HG03196 (cell line): ENCODE measurements around the gene ZBTB46.
"Not testable (repeated sequence)": the region's sequence is repeated elsewhere in the genome, so short reads cannot be mapped to it uniquely, and the experiment has no call there.

Experiments
- ATAC-seq: cut with Tn5 transposase; IDR thresholded peaks from one replicate; pipeline ENCODE4 v1.9.1; 2021; ENCODE audit not compliant: unreplicated experiment

Gene ZBTB46

DNA sequence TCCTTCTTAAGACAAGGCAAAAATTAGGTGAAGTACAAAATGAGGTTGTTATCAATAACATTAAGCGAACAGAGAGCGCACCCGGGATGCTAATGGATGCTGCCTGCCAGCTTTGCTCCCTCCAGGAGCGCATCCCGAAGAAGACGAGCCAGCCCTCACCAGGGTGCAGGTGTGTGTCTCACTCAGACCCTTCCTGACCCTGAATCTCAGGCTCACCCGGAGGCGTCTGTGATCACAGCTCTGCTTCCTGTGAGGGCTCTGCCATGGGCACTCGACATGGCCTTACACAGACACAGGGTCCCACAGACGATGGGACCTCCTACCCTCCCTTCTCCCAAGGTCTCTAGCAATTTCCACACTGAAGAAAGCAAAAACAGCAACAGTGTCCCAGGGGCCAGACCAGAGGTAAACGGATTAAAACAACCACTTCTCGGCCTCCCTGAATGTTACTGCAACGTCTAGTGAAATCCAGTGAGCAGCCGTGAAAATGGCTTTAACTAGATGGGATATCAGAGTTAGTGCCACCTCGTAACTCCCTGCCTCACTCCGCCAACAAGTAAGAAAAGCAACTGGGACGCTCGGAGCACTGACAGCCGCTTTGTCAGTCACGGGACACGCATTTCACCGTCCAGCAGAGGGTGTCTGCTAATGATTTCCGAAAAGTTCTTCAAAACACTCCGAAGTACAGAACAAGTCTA is 11.7 kb downstream of the ZBTB46 start:
- no peak for ATAC-seq

- ATAC-seq: no peak
Measured at GRCh38 chr20:63815615-63816253, 15.3 kb downstream of the ZBTB46 start.

- no peak for ATAC-seq
Measured at GRCh38 chr20:63814891-63815614, 16.0 kb downstream of the ZBTB46 start.

DNA sequence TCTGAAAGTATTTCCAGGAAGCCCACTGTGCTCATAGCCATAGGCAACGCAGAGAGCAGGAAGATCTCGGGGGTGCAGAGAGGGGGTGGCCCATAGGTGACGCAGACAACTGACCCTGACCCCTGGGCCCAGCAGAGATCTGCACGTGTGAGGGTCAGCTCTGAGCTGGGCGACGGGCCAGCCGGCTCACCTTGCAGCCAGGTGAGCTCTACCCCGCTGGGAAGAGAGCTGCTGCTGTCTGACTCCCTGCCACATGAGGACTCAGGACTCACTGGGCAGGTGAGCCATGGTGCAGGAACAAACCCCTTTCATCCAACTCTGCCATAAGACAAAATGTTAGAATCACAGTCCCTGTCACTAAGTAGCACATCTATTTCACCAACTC is 19.6 kb downstream of the ZBTB46 start:
- no peak for ATAC-seq

GRCh38 chr20:63810730-63811490 is 20.2 kb downstream of the ZBTB46 start:
- ATAC-seq: no peak

- ATAC-seq: no peak
Measured at GRCh38 chr20:63809856-63810255, 21.2 kb downstream of the ZBTB46 start.

- no peak for ATAC-seq
Measured at GRCh38 chr20:63808964-63809674, 21.9 kb downstream of the ZBTB46 start.

DNA sequence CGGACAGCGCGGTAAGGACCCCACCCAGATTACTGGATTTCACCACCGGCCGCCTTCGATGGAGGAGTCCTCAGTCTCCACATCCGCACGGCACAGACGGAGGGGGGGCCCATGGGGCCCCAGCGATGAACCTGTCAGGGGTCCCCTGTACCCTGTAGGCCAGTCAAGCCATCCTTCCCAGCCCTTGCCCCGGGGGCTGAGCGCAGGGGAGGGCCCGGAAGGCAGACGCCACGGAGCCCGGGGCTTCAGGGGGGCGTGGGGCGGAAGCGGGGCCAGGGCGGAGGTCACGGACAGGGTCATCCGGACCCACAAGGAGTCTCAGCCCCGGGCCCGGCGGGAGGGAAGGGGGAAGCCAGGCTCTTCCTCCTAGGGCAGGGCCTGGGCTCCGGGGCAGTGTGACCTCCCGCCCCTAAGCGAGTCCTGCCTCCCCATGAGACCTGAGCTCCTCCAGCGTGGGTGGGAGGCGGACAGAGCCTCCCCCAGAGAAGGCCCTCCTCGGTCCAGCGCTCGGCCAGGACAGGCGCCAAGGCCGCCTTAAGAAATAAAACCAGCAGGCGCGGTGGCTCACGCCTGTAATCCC is 22.8 kb downstream of the ZBTB46 start:
- ATAC-seq: no peak

GRCh38 chr20:63807654-63808053 is 23.4 kb downstream of the ZBTB46 start:
- no peak for ATAC-seq

- no peak for ATAC-seq
Measured at GRCh38 chr20:63804308-63804636, 26.8 kb downstream of the ZBTB46 start.

DNA sequence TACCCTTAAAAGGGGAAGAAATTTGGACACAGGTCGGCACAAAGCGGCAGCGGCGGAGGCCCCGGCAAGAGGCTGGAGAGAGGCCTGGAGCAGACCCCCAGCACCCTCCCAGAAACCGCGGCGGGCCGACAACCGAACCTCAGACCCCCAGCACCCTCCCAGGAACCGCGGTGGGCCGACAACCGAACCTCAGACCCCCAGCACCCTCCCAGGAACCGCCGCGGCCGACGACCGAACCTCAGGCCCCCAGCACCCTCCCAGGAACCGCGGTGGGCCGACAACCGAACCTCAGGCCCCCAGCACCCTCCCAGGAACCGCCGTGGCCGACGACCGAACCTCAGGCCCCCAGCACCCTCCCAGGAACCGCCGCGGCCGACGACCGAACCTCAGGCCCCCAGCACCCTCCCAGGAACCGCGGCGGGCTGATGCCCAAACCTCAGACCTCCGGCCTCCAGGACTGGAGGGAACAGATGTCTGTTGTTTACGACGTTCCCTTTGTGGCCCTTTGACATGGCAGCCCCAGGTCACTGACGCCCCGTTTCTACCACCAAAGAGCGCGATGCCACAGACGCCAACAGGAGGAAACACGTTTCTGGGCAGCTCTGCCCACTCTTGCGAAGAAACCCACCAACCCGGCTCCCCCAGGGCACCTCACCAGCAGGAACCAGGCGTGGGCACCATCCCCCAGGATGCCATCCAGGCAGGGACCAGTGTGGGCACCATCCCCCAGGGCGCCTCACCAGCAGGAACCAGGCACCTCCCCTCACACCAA is 28.4 kb downstream of the ZBTB46 start:
- no peak for ATAC-seq

- ATAC-seq: not testable (repeated sequence)
Measured at GRCh38 chr20:63801174-63801573, 29.9 kb downstream of the ZBTB46 start.

DNA sequence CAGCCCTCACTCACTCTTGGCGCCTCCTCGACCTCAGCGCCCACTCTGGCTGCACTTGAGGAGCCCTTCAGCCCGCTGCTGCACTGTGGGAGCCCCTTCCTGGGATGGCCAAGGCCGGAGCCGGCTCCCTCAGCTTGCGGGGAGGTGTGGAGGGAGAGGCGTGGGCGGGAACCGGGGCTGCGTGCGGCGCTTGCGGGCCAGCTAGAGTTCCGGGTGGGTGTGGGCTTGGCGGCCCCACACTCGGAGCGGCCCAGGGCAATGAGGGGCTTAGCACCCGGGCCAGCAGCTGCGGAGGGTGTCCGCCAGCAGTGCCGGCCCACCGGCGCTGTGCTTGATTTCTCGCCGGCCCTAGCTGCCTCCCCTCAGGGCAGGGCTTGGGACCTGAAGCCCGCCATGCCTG is 30.7 kb downstream of the ZBTB46 start:
- ATAC-seq: not testable (repeated sequence)

DNA sequence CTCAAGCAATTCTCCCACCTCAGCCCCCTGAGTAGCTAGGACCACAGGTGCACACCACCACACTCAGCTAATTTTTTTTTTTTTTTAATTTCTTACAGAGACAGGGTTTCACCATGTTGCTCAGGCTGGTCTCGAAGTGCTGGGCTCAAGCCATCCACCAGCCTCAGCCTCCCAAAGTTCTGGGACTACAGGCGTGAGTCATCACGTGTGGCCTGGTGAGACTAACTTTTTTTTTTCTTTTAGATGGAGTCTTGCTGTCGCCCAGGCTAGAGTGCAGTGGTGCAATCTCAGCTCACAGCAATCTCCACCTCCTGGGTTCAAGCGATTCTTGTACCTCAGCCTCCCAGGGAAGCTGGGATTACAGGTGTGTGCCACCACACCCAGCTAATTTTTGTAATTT is 31.9 kb downstream of the ZBTB46 start:
- ATAC-seq: not testable (repeated sequence)

DNA sequence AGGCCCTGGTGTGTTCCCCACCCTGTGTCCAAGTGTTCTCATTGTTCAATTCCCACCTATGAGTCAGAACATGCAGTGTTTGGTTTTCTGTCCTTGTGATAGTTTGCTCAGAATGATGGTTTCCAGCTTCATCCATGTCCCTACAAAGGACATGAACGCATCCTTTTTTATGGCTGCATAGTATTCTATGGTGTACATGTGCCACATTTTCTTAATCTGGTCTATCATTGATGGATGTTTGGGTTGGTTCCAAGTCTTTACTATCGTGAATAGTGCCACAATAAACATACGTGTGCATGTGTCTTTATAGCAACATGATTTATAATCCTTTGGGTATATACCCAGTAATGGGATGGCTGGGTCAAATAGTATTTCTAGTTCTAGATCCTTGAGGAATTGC is 33.9 kb downstream of the ZBTB46 start:
- not testable (repeated sequence) for ATAC-seq

DNA sequence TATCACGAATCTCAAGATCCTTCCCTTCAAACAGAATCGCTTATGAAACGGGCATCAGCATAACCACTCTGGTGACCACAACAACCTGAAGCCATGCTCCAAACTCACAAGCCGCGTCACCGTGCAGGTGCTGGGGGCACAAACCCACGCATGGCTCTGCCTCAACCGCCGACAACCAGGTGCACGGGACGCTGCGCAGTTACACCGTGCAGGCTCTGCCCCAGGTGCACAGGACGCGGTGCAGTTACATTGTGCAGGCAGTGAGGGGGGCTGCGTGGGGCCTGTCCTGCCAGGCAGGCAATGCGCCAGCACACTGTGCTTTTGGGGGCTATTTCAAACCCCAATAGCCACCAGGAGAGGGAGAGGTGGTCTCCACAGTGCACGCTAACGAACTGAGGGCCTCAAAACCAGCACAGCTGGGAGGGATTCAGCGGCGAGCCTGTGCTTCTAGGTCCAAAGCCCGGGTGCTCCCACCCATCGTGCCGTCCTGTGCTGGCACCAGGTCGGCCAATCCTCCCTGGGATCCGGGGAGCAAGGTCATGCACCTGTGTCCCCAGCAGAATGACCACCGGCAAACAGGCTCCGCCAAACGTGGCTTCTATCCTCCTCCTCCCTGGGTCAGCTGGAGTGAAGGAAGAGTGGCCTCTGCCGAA is 35.8 kb downstream of the ZBTB46 start:
- no peak for ATAC-seq

DNA sequence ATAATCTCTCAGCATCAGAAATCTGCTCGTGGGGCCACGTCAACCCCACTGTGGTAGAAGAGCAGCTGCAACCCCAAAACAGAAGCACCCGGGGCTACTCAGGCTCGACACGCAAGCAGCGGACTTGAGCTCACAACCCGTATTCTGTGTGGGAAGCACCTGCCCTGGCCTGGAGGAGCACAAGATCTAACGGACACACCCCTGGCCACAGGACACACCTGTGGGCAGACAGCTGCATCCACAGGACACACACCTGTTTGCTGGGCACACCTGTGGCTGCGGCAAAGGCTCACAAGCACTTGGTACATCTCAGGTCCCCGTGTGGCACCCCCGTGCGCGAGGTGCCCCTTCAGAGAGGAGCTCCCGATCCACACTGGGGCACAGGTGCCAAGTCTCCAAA is 36.5 kb downstream of the ZBTB46 start:
- no peak for ATAC-seq

DNA sequence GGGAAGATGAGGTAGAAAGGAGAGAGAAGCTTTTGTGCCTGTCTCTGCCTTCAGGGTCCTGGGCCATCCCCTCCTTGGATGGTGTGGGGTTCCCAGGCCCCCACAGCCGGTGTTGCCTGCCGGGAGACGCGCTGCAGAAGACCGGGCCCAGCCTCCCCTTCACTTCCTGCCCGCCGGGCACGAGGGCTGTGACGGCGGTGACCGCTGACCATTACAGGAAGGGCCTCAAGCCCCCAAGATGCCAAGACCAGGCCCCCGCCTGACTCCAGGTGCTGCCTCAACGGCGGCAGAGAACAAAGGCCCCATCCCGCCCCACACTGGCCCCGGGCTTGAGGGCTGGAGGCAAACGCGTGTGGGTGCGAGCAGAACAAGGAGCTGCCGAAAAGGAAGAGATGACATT is 38.2 kb downstream of the ZBTB46 start:
- ATAC-seq: no peak

GRCh38 chr20:63791497-63792156 is 39.4 kb downstream of the ZBTB46 start:
- ATAC-seq: no peak
